HG03103 (cell line): Measurements from ENCODE around the gene MYOCOS.
"Not testable (repeated sequence)": the region's sequence is repeated elsewhere in the genome, so short reads cannot be mapped to it uniquely, and the experiment has no call there.

Experiments
- ATAC-seq: cut with Tn5 transposase; IDR thresholded peaks from one replicate; pipeline ENCODE4 v1.9.1; 2021; ENCODE audit warnings: low read depth; ENCODE audit not compliant: unreplicated experiment

MYOCOS gene, protein sequence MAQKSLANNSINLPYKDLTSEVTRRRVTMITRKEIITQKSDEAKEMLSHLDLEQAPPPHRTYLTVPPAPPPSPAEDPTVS

DNA sequence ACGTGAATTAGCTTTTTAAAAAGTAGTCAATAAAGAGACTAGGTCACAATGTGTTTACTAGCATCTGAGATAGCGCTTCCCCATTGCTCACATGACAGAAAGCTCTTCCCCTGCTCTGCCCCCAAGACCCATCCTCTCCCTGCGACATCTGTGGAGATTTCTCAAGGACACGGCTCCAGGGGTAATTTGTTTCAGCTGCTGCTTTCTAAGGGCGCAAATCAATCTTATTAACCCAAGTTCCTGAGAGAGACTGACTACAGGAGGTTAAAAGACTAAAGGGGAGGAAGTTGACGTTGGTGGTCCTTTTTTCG lies at the start of gene MYOCOS:
TSS of gene MYOCOS (plus strand) at position 92 of the 311 bp plus-strand sequence. CDS start 1,641 bp downstream, outside the sequence.
- ATAC-seq = no peak

GRCh38 chr1:171576144-171576543 lies 45.9 kb upstream of the MYOCOS start:
- ATAC-seq = no peak

DNA sequence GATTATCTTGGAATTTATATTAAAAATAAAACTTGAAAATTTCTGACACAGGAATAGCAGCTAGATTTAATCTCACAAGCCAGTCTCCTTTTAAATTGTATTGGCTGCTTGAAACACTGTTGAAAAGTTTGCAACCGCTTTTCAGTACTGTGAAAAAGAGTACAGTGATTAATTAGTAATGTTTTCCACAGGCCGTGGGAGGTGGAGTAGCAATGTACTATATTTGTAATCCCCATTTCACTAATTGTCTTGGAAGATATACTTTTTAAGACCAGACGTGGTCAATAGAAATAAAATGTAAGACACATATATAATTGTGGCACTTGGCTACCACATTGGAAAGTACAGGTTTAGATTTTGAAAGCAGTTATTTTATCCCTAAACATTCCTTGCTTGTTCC lies 40.8 kb upstream of the MYOCOS start:
- ATAC-seq = no peak

DNA sequence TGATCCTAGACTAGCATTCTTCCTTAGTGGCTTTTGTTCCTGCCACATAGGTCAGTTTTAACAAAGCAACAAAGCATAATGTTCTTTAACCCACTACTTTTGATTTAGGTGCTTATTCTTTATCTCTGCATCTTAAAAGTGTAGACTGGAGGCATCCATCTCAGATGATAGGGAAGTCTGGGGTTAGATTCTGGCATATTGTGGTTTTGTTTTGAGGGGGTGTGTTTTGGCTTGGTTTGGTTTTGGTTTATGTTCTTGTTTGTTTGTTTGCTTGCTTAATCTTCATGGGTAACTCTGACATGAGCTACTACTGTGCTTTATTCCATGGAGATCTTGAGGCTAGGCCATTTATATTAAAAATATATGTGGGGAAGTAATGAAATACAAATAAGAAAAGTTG lies 40.3 kb upstream of the MYOCOS start:
- no peak for ATAC-seq

DNA sequence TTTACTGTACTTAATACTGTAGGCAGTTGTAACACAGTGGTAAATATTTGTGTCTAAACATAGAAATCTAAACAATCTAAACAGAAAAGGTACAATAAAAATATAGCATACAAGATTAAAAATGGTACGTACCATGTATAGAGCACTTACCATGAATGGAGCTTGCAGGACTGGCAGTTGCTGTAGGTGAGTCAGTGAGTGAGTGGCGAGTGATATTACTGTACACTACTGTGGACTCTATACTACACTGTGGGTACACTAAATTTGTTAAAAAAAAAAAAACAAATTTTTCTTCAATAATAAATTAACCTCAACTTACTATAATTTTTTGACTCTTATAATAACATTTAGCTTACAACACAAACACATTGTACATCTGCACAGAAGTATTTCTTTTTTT lies 39.5 kb upstream of the MYOCOS start:
- no peak for ATAC-seq

- no peak for ATAC-seq
These were observed 38.3 kb upstream of the MYOCOS start for GRCh38 chr1:171583591-171584201.

DNA sequence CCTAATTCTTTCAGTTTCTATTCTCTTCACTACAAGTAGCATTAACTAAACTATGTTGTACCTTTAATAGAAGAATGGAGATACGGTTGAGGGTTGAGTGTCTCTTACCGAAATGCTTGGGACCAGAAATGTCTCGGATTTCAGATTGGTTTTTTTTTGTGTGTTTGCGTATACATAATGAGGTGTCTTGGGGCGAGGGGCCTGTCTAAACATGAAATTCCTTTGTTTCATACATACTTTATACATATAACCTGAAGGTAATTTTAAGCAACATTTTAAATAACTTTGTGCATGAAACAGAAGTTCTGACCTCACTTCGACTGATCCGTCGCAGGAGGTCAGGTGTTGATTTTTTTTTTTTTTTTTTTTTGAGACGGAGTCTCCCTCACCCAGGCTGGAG lies 36.3 kb upstream of the MYOCOS start:
- no peak for ATAC-seq

- ATAC-seq = no peak
These were observed 33.8 kb upstream of the MYOCOS start for GRCh38 chr1:171588230-171588629.

- ATAC-seq = no peak
These were observed 32.0 kb upstream of the MYOCOS start for GRCh38 chr1:171590022-171590421.

DNA sequence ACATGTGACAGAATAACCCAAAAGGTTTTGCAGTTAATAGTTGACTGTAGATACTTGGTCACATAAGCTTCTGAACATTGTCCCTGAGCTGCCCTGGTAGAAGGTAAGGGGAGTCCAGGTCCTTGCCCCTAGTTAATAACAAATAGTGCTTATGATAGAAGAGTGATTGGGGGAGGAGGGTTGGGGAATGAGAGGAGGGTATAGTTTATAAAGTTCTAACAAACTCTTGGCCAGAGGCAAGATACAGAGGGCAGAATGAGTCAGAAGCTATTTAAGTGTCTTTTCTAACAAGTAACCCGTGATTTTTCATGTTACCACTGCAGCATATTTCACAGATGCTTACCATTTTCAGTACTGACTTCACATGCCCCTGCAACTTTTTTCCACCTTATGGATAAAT lies 26.7 kb upstream of the MYOCOS start:
- no peak for ATAC-seq

GRCh38 chr1:171596119-171596518 lies 25.9 kb upstream of the MYOCOS start:
- ATAC-seq = no peak

DNA sequence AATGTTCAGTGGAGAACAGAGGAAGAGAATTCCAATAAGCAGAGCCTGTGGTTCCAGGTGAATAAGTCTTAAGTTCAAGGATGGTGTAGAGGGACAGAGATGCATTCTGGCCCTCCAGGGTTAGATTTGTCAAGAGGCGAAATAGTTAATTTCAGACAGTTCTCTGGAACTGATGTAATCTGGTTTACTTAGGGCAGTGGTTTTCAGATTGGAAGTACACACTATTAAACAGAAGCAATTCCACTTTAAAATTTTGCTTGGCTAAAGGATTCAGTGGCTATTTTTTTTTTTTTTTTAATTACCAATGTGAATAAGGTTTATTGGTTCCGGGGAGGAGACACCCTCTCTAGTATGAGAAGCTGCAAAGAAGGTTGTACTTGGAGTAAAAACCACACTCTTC lies 25.3 kb upstream of the MYOCOS start:
- ATAC-seq = no peak

DNA sequence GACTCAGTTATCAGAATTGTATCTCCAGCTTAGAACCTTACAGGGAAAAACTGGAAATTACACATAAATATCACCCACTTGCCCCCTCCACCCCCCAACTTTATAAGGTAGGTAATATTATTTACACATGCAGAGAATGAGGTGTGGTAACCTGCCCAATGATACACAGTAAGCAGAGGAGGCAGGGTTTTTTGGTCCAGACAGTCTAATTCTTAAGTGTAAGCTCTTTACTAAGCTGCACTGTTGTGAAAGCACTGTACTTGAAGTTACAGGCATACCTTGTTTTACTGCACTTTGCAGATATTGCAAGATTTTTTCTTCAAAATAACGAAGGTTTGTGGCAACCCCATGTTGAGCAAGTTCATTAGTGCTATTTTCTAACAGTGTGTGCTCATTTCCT lies 24.8 kb upstream of the MYOCOS start:
- ATAC-seq = no peak

- ATAC-seq = not testable (repeated sequence)
These were observed 21.7 kb upstream of the MYOCOS start for GRCh38 chr1:171600310-171600709.

DNA sequence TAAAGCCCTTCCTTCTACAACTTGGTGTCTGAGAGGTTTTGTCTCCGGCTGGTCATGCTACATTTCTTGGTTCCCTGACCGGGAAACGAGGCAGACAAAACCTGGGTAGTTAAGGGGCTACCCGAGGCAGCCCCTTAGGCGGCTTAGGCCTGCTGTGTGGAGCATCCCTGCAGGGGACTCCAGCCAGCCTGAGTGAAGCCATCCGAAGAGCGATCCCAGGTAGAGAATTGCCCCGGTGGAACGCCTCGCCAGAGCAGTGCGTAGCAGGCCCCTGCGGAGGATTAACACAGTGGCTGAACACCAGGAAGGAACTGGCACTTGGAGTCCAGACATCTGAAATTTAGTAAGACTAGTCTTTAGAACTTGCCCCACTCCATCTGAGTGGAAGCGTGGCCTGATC lies 21.2 kb upstream of the MYOCOS start:
- ATAC-seq = no peak

DNA sequence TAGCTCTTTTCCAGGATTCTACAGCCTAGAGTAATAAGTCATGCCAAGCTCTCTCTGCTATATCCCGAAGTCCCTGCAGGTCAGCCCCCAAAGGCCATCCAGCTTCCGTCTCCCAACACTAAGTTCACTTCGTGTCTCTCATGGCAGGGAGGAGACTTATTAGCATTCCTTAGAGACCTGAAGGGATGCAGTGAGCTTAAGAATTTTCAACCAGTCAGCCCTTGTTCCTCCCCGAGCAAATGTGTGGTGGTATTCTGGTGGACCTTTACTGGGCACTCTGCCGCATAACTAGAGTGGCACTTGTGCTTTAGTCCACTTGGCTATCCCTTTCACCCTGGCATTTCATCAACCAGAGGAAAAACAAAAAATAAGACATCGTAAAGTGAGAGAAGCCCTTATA lies 19.0 kb upstream of the MYOCOS start:
- ATAC-seq = not testable (repeated sequence)

- no peak for ATAC-seq
These were observed 15.6 kb upstream of the MYOCOS start for GRCh38 chr1:171606402-171606941.

DNA sequence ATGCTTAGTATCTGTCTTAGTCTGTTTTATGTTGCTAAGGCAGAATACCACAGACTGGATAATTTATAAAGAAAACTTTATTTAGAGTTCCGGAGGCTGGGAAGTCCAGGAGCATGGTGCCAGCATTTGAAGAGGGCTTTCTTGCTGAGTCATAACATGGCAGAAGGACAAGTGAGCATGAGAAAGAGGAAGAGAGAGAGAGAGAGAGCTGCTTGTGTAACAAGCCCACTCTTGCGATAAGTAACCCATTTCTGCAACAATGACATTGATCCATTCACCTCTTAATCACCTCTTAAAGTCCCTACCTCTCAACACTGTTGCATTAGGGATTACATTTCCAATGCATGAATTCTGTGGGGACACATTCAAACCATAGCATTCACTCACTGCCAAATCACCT lies 11.7 kb upstream of the MYOCOS start:
- ATAC-seq = no peak

DNA sequence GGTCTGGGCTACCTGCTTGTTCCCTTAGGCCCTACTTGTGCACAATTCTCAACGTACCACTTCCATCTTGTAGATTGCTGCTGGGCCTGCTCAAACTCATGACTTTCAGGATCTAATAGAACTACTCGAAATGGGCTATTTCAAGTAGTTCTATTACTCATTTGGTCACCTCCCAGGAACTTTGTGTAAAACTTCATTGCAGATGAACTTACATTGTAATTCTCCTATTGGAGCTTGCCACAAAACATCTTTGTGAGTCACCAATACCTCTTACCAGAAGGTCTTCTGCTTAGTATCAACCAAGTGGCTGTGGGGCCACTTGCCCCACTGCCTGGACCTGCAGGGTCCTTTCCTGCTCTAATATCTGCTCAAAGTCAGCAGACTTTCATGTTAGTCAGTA lies 10.7 kb upstream of the MYOCOS start:
- ATAC-seq = no peak

DNA sequence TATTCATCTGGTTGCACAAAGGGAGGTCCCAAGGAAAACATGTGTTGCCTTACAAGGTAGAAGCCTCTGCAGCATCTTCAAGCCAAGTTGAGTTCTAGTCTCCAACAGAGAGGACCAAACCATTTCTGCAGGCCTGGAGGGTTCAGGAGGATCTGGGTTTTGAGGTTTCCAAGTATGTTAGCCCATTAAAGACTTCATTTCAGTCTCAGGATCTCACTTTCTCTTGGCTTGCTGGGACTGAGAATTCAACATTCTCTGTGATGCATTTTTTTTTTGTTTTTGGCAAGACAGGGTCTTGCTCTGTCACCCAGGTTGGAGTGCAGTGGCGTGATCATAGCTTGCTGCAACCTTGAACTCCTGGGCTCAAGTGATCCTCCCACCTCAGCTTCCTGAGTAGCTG lies 8.8 kb upstream of the MYOCOS start:
- ATAC-seq = no peak

DNA sequence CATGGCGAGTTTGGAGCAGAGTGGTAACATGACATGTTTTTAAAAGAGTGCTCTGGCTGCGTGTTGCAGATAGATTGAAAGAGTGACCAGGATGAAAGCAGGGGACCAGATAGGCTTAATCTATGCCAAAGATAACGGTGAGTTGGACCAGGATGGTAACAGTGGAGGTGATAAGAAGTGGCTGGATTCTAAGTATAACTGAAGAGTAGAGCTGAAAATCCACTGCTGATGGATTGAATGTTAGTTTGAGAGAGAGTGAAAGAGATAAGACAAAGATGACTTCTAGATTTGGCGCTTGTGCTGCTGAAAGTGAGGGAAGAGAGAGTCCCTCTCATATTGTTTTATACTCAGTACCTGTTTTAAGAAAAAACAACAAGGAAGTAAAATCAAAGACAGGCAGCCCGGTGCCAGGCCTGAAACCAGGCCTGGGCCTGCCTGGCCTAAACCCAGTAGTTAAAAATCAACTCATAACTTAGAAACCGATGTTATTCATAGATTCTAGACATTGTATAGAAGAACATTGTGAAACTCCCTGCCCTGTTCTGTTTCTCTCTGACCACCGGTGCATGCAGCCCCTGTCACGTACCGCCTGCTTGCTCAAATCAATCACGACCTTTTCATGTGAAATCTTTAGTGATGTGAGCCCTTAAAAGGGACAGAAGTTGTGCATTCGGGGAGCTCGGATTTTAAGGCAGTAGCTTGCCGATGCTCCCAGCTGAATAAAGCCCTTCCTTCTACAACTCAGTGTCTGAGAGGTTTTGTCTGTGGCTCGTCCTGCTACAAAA lies 6.7 kb upstream of the MYOCOS start:
- not testable (repeated sequence) for ATAC-seq

DNA sequence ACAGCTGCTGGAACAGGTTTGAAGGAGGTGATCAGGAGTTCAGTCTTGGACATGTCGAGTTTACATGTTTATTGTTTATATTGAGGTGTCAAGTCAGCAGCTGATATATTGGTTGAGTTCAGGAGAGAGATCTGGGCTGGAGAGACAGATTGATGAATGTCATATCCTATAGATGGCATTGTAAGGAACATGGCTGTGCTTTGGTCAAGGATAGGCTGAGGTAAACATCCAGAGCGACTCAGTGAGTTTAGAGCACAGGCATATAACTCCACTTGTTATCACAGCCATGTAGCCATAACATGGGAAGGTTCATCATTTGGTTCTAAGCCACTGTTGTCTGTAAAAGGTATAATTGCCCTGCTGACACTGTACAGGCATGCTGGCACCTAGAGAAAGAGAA lies 5.5 kb upstream of the MYOCOS start:
- ATAC-seq = no peak
